Body of pancreas (tissue), 4 donors: ENCODE data around the gene PHF24.

Experiments used
- CTCF ChIP-seq, 7 experiments: fragments of 450-650 bp in 4 of 7; fragments of 200-600 bp in 3 of 7; sonication (generic) in 3 of 7; IDR thresholded peaks; one replicate each; pipeline ENCODE4 v1.5.1; 2016 to 2019; ENCODE audit warnings: antibody characterized with exemption in 7 of 7
- POLR2A ChIP-seq, 3 donors: fragments of 450-650 bp; IDR thresholded peaks; one replicate each; pipeline ENCODE4 v1.6.1; 2016; ENCODE audit warnings: antibody characterized with exemption in 3 of 3, mild to moderate bottlenecking in 2 of 3

GRCh38 chr9:34988218-34989002 is 30.3 kb downstream of the PHF24 start:
- TF ChIP-seq CTCF (IDR thresholded peaks at IDR 0.05) (no peak), POLR2A (IDR thresholded peaks at IDR 0.05) (no peak)
